ENCODE results near the gene PTGFRN. TPM values are rescaled to one million over a fixed set of nuclear protein-coding genes. Genes with fewer than 3 reads are reported as not detected.

PTGFRN gene
- total RNA-seq, 1 experiment from 2014 or later, result 57.4 TPM

DNA sequence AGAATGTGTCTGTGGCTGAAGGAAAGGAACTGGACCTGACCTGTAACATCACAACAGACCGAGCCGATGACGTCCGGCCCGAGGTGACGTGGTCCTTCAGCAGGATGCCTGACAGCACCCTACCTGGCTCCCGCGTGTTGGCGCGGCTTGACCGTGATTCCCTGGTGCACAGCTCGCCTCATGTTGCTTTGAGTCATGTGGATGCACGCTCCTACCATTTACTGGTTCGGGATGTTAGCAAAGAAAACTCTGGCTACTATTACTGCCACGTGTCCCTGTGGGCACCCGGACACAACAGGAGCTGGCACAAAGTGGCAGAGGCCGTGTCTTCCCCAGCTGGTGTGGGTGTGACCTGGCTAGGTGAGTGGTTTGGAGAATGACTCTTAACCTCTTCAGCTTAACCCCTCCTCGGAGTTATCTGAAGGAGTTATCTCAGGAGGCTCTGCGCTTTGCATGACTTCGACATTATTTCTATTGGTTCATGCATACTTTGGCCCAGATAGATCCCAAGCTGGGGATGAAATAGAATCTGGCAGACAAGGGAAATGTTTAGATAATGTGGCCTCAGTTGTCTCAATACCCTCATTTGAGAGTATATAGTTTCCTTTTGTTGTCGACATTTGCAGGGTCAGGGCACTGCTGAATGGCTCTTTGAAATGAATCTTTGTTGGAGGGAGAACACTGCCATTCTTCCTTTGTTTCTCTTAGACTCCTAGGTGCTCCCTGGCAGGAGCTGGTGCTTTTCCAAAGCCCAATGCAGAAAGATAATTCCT is 39.7 kb downstream of the PTGFRN start:
- Histone ChIP-seq H3K9me3 (ENCODE audit: low read length) (no peaks in the 10 kb centered on the region), H4K20me1 (ENCODE audit: low read length) (no peaks in the 10 kb centered on the region), H3K4me1 (ENCODE audit: insufficient read depth, low read length) (no peaks in the 10 kb centered on the region), H3K4me3 (ENCODE audit: low read length) (no peak overlapping the region), H3K4me2 (ENCODE audit: low read length) (no peak overlapping the region), H3F3A (ENCODE audit: low read length, unreplicated experiment) (no peaks in the 10 kb centered on the region), H2AFZ (ENCODE audit: low read length) (no peak overlapping the region), H3K36me3 (ENCODE audit: low read depth, low read length) (peaks cover 5% of the 10 kb centered on the region; the same call in 1 of the 2 replicates), H3K9me2 (replicated peaks; ENCODE audit: low read length) (no peaks in the 10 kb centered on the region), H3K27me3 (ENCODE audit: low read length) (no peaks in the 10 kb centered on the region), H3K27ac (ENCODE audit: low read length) (no peak overlapping the region), H3K9ac (ENCODE audit: low read length) (no peak overlapping the region), H3K79me2 (ENCODE audit: low read length) (no peaks in the 10 kb centered on the region)
- TF ChIP-seq EZH2 (IDR thresholded peaks at IDR 0.05; ENCODE audit: low read length, unreplicated experiment) (no peak), EZH2phosphoT487 (IDR thresholded peaks at IDR 0.05; ENCODE audit: borderline replicate concordance, low read length) (no peak)
- TF ChIP-seq, protein P1, sequence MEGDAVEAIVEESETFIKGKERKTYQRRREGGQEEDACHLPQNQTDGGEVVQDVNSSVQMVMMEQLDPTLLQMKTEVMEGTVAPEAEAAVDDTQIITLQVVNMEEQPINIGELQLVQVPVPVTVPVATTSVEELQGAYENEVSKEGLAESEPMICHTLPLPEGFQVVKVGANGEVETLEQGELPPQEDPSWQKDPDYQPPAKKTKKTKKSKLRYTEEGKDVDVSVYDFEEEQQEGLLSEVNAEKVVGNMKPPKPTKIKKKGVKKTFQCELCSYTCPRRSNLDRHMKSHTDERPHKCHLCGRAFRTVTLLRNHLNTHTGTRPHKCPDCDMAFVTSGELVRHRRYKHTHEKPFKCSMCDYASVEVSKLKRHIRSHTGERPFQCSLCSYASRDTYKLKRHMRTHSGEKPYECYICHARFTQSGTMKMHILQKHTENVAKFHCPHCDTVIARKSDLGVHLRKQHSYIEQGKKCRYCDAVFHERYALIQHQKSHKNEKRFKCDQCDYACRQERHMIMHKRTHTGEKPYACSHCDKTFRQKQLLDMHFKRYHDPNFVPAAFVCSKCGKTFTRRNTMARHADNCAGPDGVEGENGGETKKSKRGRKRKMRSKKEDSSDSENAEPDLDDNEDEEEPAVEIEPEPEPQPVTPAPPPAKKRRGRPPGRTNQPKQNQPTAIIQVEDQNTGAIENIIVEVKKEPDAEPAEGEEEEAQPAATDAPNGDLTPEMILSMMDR (conservative IDR thresholded peaks at IDR 0.05; ENCODE audit: low read depth, low read length), result no peak
- ChIA-PET CTCF (no interaction called here), POLR2A (ENCODE audit: unreplicated experiment) (no interaction called here)
- DNase-seq (no peak), ATAC-seq (no peak)
- intact Hi-C loops (cut with micrococcal nuclease), result no loop called here
- no TSS peak for BruUV-seq (replicated peaks)

DNA sequence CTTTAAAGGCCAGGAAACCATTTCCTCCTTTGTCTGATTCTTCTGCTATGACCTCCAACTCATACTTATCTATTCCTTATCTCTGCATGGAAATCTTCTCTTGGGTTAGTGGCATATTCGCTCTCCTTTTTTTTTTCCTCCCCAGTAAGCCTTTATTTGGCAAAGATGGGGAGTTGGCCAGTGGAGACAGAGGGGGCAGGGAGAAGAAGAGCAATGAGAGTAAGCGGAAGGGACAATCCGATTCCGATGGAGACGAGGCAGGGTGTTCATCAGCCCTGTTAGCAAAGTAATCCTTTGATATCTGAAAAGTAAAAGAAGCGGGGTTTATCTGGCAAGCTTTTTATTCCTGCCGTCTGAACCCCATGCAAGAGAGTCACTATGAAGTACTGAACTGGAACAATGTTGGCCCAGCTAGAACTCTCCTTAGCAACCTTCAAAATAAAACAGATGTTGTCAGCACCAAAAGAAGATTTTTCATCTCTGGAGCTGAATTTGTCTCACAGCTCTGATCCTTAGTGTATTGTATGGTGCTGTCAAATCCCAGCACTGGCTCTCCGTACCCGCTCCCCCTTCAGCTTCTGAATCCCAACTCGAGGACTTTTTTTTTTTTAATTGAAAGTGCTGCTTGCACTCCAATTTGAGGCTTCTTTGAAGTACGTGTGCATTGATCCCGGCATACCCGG is 40.9 kb downstream of the PTGFRN start:
- Histone ChIP-seq H3K4me3 (ENCODE audit: low read length) (no peak overlapping the region), H3K79me2 (ENCODE audit: low read length) (no peaks in the 10 kb centered on the region), H4K20me1 (ENCODE audit: low read length) (no peaks in the 10 kb centered on the region), H3K27ac (ENCODE audit: low read length) (no peak overlapping the region), H3K4me1 (ENCODE audit: insufficient read depth, low read length) (no peaks in the 10 kb centered on the region), H2AFZ (ENCODE audit: low read length) (no peak overlapping the region), H3K27me3 (ENCODE audit: low read length) (no peaks in the 10 kb centered on the region), H3K9ac (ENCODE audit: low read length) (no peak overlapping the region), H3K9me2 (replicated peaks; ENCODE audit: low read length) (no peaks in the 10 kb centered on the region), H3K4me2 (ENCODE audit: low read length) (no peak overlapping the region), H3K9me3 (ENCODE audit: low read length) (no peaks in the 10 kb centered on the region), H3F3A (ENCODE audit: low read length, unreplicated experiment) (no peaks in the 10 kb centered on the region), H3K36me3 (ENCODE audit: low read depth, low read length) (peaks cover 5% of the 10 kb centered on the region; the same call in 1 of the 2 replicates)
- ChIA-PET POLR2A (ENCODE audit: unreplicated experiment) (no interaction called here), CTCF (no interaction called here)
- DNase-seq (no peak), ATAC-seq (no peak)
- TF ChIP-seq EZH2 (IDR thresholded peaks at IDR 0.05; ENCODE audit: low read length, unreplicated experiment) (no peak), EZH2phosphoT487 (IDR thresholded peaks at IDR 0.05; ENCODE audit: borderline replicate concordance, low read length) (no peak)
- TF ChIP-seq, protein P1 (conservative IDR thresholded peaks at IDR 0.05; ENCODE audit: low read depth, low read length), result no peak
- no TSS peak for BruUV-seq (replicated peaks)
- intact Hi-C loops (cut with micrococcal nuclease), result no loop called here
